Aorta (tissue), 5 donors: Measurements from ENCODE around the gene GSX1. TPM values are rescaled to one million over a fixed set of nuclear protein-coding genes. Genes with fewer than 3 reads are reported as not detected.

Experiments used
- ATAC-seq: fragments of 200-7000 bp; cut with Tn5 transposase; one replicate; pipeline ENCODE4 v1.9.1; 2022; ENCODE audit warnings: moderate library complexity; ENCODE audit not compliant: low FRiP score
- DNase-seq, 2 donors: peaks; one replicate each; pipeline ENCODE4 v3.0.0-alpha.2; 2020
- H3K27ac ChIP-seq, 2 donors: one replicate each; pipeline ENCODE4 v1.5.1; 2013; ENCODE audit warnings: low read length in 2 of 2, mild to moderate bottlenecking in 2 of 2, moderate library complexity in 2 of 2, control low read depth in 1 of 2, inconsistent platforms in 1 of 2, low read depth in 1 of 2
- H3K27me3 ChIP-seq, 2 donors: one replicate each; pipeline ENCODE4 v1.6.1; 2013; ENCODE audit warnings: control low read depth in 1 of 2, low read length in 1 of 2, mild to moderate bottlenecking in 1 of 2, moderate library complexity in 1 of 2; ENCODE audit not compliant: insufficient read depth in 2 of 2, control insufficient read depth in 1 of 2
- H3K36me3 ChIP-seq, 2 donors: one replicate each; pipeline ENCODE4 v1.6.1; 2013; ENCODE audit warnings: control low read depth in 1 of 2, low read length in 1 of 2, mild to moderate bottlenecking in 1 of 2; ENCODE audit not compliant: insufficient read depth in 2 of 2, control insufficient read depth in 1 of 2
- H3K4me1 ChIP-seq, 2 donors: one replicate each; pipeline ENCODE4 v1.6.1; 2013; ENCODE audit warnings: low read length in 2 of 2, control low read depth in 1 of 2, mild to moderate bottlenecking in 1 of 2, moderate library complexity in 1 of 2; ENCODE audit not compliant: insufficient read depth in 2 of 2, control insufficient read depth in 1 of 2
- H3K4me3 ChIP-seq, 2 donors: one replicate each; pipeline ENCODE4 v1.5.1; 2013; ENCODE audit warnings: low read length in 2 of 2, control low read depth in 1 of 2, mild to moderate bottlenecking in 1 of 2
- H3K9me3 ChIP-seq: one replicate; pipeline ENCODE4 v1.6.1; 2013; ENCODE audit warnings: mild to moderate bottlenecking, low read length; ENCODE audit not compliant: control insufficient read depth
- WGBS, 2 donors: extraction: QIAGEN DNeasy Blood & Tissue Kit; methylation state at CpG; one replicate each; pipeline ENCODE4 v1.1.7; 2013; 5-methylcytosine and 5-hydroxymethylcytosine counted together
- intact Hi-C, 2 donors: fragments of 100-400 bp; cut with DNase I; formaldehyde crosslinking; loops; one replicate each; pipeline versions ENCODE4 v1.14.2 to v1.15.0; 2022
- polyA plus RNA-seq, 2 donors: library from polyadenylated mRNA; stranded (reverse); fragments of 200-250 nt; gene quantifications; one replicate each; pipeline ENCODE4 v1.2.3, GENCODE V29; 2013
- total RNA-seq, 2 donors: library from RNA; stranded (reverse); fragmentation: NEBNext Ultra II Directional; extraction: Animal tissue kit (Norgen Biotek cat#: 25700); gene quantifications; one replicate each; pipeline ENCODE4 v1.2.1, GENCODE V29; 2021
- donor health status: healthy with polysubstance abuse.
- donor health status: Bipolar disorder and iron deficiency.
- donor health status: DM: no; HTN: no; CAD: no.
- donor health status: DM: no; HTN: no; CAD: no.
- donor health status: DM: yes; HTN: yes; CAD: no.

The GSX1 gene
- total and polyA plus RNA-seq, 4 donors: not detected

GRCh38 chr13:27774169-27774568 lies 18.1 kb upstream of the GSX1 start:
- 85 to 89% methylated on average over 8 of the region's 8 CpGs for WGBS, 2 donors
- ATAC-seq: no peak
- Histone ChIP-seq H3K27me3 (no peaks in the 10 kb centered on the region), H3K9me3 (no peaks in the 10 kb centered on the region), H3K36me3 (no peaks in the 10 kb centered on the region), H3K4me1 (no peaks in the 10 kb centered on the region), H3K27ac (no peak overlapping the region), H3K4me3 (no peak overlapping the region)
- no peak for DNase-seq
- intact Hi-C loops: no loop called here

GRCh38 chr13:27774651-27775050 lies 17.6 kb upstream of the GSX1 start:
- Histone ChIP-seq H3K4me1 (no peaks in the 10 kb centered on the region), H3K27me3 (no peaks in the 10 kb centered on the region), H3K36me3 (no peaks in the 10 kb centered on the region), H3K9me3 (no peaks in the 10 kb centered on the region), H3K27ac (no peak overlapping the region), H3K4me3 (no peak overlapping the region)
- DNase-seq: no peak
- WGBS, 2 donors: 83 to 89% methylated on average over 2 of the region's 2 CpGs
- intact Hi-C loops: no loop called here
- no peak for ATAC-seq

GRCh38 chr13:27775943-27776342 lies 16.3 kb upstream of the GSX1 start:
- intact Hi-C loops: no loop called here
- 6 to 13% methylated on average over 13 of the region's 13 CpGs for WGBS, 2 donors
- ATAC-seq (no peak), DNase-seq (no peak)
- H3K27ac ChIP-seq: no peak overlapping the region
- no peaks in the 10 kb centered on the region for H3K9me3 ChIP-seq
- H3K27me3 ChIP-seq: no peaks in the 10 kb centered on the region
- H3K36me3 ChIP-seq: no peaks in the 10 kb centered on the region
- H3K4me3 ChIP-seq: no peak overlapping the region
- H3K4me1 ChIP-seq: no peaks in the 10 kb centered on the region

- Histone ChIP-seq H3K9me3 (peaks cover 2% of the 10 kb centered on the region), H3K27me3 (peaks cover 0 to 3% of the 10 kb centered on the region in 2 donors), H3K36me3 (no peaks in the 10 kb centered on the region), H3K27ac (no peak overlapping the region), H3K4me3 (no peak overlapping the region), H3K4me1 (no peaks in the 10 kb centered on the region)
- 48 to 66% methylated on average over 5 of the region's 5 CpGs for WGBS, 2 donors
- ATAC-seq (no peak), DNase-seq (no peak)
- intact Hi-C loops: no loop called here
Measured at GRCh38 chr13:27782151-27782550, 10.1 kb upstream of the GSX1 start.

DNA sequence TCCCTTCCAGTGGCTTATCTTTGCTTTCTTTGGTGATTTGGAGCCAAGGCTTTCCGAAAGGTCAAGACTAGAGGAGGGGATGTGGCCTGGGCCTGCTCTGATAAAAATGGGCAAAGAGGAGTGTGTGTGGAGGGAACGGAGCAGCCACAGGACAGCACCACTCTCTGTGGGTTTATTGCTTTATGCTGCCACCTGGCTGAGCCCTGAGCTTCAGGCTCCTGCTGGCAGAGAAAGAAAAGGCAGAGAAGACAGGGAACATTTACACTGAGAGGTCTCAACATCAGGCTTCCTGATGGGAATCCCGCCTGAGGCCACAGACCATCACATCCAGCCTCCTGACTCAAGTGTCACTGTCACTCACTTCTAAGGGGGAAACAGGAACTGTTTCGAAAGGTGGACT lies 9.2 kb upstream of the GSX1 start:
- H3K27ac ChIP-seq: no peak overlapping the region
- intact Hi-C loops: no loop called here
- WGBS, 2 donors: 23 to 34% methylated on average over 4 of the region's 4 CpGs
- H3K27me3 ChIP-seq: peaks cover 0 to 3% of the 10 kb centered on the region in 2 donors
- DNase-seq: no peak
- no peak for ATAC-seq
- H3K4me1 ChIP-seq: no peaks in the 10 kb centered on the region
- H3K36me3 ChIP-seq: no peaks in the 10 kb centered on the region
- H3K9me3 ChIP-seq: peaks cover 2% of the 10 kb centered on the region
- H3K4me3 ChIP-seq: no peak overlapping the region

DNA sequence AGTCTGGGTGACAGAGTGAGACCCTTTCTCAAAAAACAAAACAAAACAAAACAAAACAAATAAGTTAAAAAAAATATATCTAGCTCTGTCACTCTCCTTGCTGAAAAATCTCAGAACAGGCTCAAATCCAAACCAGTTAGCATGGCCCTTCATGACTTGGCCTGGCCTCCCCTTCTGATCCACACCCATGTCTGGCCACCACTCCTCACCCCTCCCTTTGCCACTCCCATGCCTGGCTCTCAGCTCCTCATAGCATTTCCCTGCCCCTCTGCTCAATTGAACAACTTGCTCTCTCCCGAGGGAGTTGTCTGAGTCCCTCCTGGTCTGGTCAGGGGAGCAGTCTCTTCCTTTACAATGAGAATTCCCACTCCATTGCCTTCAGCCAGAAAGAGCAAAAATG lies 4.0 kb upstream of the GSX1 start:
- ATAC-seq: no peak
- intact Hi-C loops: no loop called here
- H3K4me1 ChIP-seq: no peaks in the 10 kb centered on the region

DNA sequence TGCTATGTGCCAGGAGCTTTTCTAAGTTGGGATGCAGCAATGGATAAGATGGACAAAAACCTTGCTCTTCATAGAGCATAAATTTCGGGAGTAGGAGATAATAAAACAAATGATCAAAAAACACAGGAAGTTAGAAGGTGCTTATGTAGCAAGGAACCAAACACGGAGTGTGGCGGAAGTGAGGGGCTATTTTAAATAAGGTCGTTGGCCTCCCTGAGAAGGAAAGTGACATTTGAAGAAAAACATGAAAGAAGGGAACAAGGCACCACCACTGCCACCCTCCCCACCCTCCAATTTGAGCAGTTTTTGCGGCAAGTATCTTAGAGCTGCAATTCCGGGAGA lies 3.2 kb upstream of the GSX1 start:
- Histone ChIP-seq H3K4me3 (no peak overlapping the region), H3K4me1 (no peaks in the 10 kb centered on the region), H3K36me3 (no peaks in the 10 kb centered on the region), H3K9me3 (peaks cover 1% of the 10 kb centered on the region), H3K27me3 (no peaks in the 10 kb centered on the region), H3K27ac (no peak overlapping the region)
- 6 to 10% methylated on average over 6 of the region's 6 CpGs for WGBS, 2 donors
- ATAC-seq (no peak), DNase-seq (no peak)
- intact Hi-C loops: no loop called here

More for the DNA sequence above, 4.0 kb upstream of the GSX1 start:
- peaks cover 2% of the 10 kb centered on the region for H3K9me3 ChIP-seq
- no peak overlapping the region for H3K27ac ChIP-seq
- 40 to 43% methylated on average over 1 of the region's 1 CpG for WGBS, 2 donors
- no peak for DNase-seq
- H3K27me3 ChIP-seq: peaks cover 0 to under 1% of the 10 kb centered on the region in 2 donors
- no peaks in the 10 kb centered on the region for H3K36me3 ChIP-seq
- no peak overlapping the region for H3K4me3 ChIP-seq

- H3K4me3 ChIP-seq: no peak overlapping the region
- DNase-seq: no peak
Measured at GRCh38 chr13:27789495-27790303, 2.6 kb upstream of the GSX1 start.

DNA sequence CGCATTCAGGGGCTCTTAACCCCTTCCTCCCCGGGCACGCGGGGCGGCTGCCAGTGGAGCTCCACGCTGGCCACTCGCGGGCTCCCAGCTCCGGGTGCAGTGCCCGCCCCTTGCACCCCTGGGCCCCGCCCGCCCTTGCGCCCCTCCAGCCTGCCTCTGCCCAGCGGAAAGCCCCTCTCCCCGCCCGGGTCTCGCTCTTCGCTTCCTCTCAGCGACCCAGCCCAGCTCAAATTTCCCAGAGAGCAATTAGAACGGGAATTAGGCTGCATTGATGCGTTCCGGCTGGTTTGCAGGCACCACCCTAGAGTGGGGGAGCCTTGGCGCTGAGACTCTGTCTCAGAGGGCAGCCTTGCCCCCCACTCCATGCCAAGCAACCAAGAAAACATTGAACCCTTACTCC lies 1.8 kb upstream of the GSX1 start:
- WGBS, 2 donors: 1 to 4% methylated on average over 23 of the region's 23 CpGs
- no peak for ATAC-seq
- H3K4me1 ChIP-seq: no peaks in the 10 kb centered on the region

More at GRCh38 chr13:27789495-27790303, 2.6 kb upstream of the GSX1 start:
- H3K27me3 ChIP-seq: no peaks in the 10 kb centered on the region
- no peak overlapping the region for H3K27ac ChIP-seq
- H3K9me3 ChIP-seq: peaks cover under 1% of the 10 kb centered on the region
- WGBS, 2 donors: 2% methylated on average over 48 to 55 of the region's 55 CpGs
- no peaks in the 10 kb centered on the region for H3K4me1 ChIP-seq
- H3K36me3 ChIP-seq: no peaks in the 10 kb centered on the region
- ATAC-seq: no peak
- intact Hi-C loops: no loop called here

More for the DNA sequence above, 1.8 kb upstream of the GSX1 start:
- Histone ChIP-seq H3K36me3 (no peaks in the 10 kb centered on the region), H3K4me3 (no peak overlapping the region), H3K27ac (no peak overlapping the region), H3K9me3 (no peaks in the 10 kb centered on the region), H3K27me3 (no peaks in the 10 kb centered on the region)
- DNase-seq: no peak
- intact Hi-C loops: no loop called here
